ENCODE data around the gene PKMYT1.

- TF ChIP-seq POLR2A (IDR thresholded peaks at IDR 0.05; ENCODE audit: extremely low read depth, insufficient read length) (no peak), CTCF (IDR thresholded peaks at IDR 0.05; ENCODE audit: low read depth, low read length) (no peak), MAX (IDR thresholded peaks at IDR 0.05; ENCODE audit: low read depth, low read length) (no peak)
These were observed 27.6 kb downstream of the PKMYT1 start for GRCh38 chr16:2952679-2953078.
